ENCODE measurements around the gene FCHSD1.

The FCHSD1 gene

GRCh38 chr5:141665995-141666940, 15.1 kb upstream of the FCHSD1 start:
- no peak for TF ChIP-seq CTCF (IDR thresholded peaks at IDR 0.05; ENCODE audit: low read depth, low read length, missing control alignments)
- in situ Hi-C loops (cut with HindIII; ENCODE audit: low sequenced_read_pairs) = no loop called here
- no peak for DNase-seq (ENCODE audit: low read depth)
- H3K4me3 ChIP-seq (ENCODE audit: low read depth, low read length) = no peak overlapping the region

- in situ Hi-C loops (cut with HindIII; ENCODE audit: low sequenced_read_pairs) = no loop called here
- peak; percentile 96 for TF ChIP-seq CTCF (IDR thresholded peaks at IDR 0.05; ENCODE audit: low read depth, low read length, missing control alignments)
- H3K4me3 ChIP-seq (ENCODE audit: low read depth, low read length) = no peak overlapping the region
- peak; percentile 33 for DNase-seq (ENCODE audit: low read depth)
Measured at GRCh38 chr5:141664733-141665461, 13.7 kb upstream of the FCHSD1 start.

- TF ChIP-seq CTCF (IDR thresholded peaks at IDR 0.05; ENCODE audit: low read depth, low read length, missing control alignments) = no peak
Measured at GRCh38 chr5:141663506-141663905, 12.3 kb upstream of the FCHSD1 start.

GRCh38 chr5:141662028-141662427, 10.8 kb upstream of the FCHSD1 start:
- in situ Hi-C loops (cut with HindIII; ENCODE audit: low sequenced_read_pairs) = no loop called here
- no peak overlapping the region for H3K4me3 ChIP-seq (ENCODE audit: low read depth, low read length)
- TF ChIP-seq CTCF (IDR thresholded peaks at IDR 0.05; ENCODE audit: low read depth, low read length, missing control alignments) = no peak
- DNase-seq (ENCODE audit: low read depth) = no peak

More at GRCh38 chr5:141663506-141663905, 12.3 kb upstream of the FCHSD1 start:
- DNase-seq (ENCODE audit: low read depth) = no peak
- H3K4me3 ChIP-seq (ENCODE audit: low read depth, low read length) = no peak overlapping the region
- in situ Hi-C loops (cut with HindIII; ENCODE audit: low sequenced_read_pairs) = no loop called here

GRCh38 chr5:141657937-141658545, 6.8 kb upstream of the FCHSD1 start:
- in situ Hi-C loops (cut with HindIII; ENCODE audit: low sequenced_read_pairs) = no loop called here
- no peak for TF ChIP-seq CTCF (IDR thresholded peaks at IDR 0.05; ENCODE audit: low read depth, low read length, missing control alignments)
- H3K4me3 ChIP-seq (ENCODE audit: low read depth, low read length) = no peak overlapping the region
- DNase-seq (ENCODE audit: low read depth) = peak; percentile 70

GRCh38 chr5:141657404-141657803, 6.2 kb upstream of the FCHSD1 start:
- no peak for DNase-seq (ENCODE audit: low read depth)
- no peak overlapping the region for H3K4me3 ChIP-seq (ENCODE audit: low read depth, low read length)
- TF ChIP-seq CTCF (IDR thresholded peaks at IDR 0.05; ENCODE audit: low read depth, low read length, missing control alignments) = no peak
- in situ Hi-C loops (cut with HindIII; ENCODE audit: low sequenced_read_pairs) = no loop called here
